Activated CD4-positive, alpha-beta T cell treated with anti-CD3 and anti-CD28 coated beads, Interleukin-2, amount 10 ng/mL, durations not matched to agents 24 days and 14 days (primary cell): Measurements from ENCODE around the gene USP12. TPM values are rescaled to one million over a fixed set of nuclear protein-coding genes. Genes with fewer than 3 reads are reported as not detected.
"Not testable (repeated sequence)": the region's sequence is repeated elsewhere in the genome, so short reads cannot be mapped to it uniquely, and the experiment has no call there.

Experiments
- DNase-seq: peaks from one replicate; pipeline ENCODE4 v3.0.0; 2022
- H3K27ac Mint-ChIP-seq: one replicate; pipeline ENCODE4 v1.8.0; 2022; ENCODE audit warnings: mild to moderate bottlenecking, mixed read lengths
- H3K27me3 Mint-ChIP-seq: one replicate; pipeline ENCODE4 v1.8.0; 2022; ENCODE audit warnings: mixed read lengths
- H3K36me3 Mint-ChIP-seq: one replicate; pipeline ENCODE4 v1.8.0; 2022; ENCODE audit warnings: low read depth, mild to moderate bottlenecking, mixed read lengths
- H3K4me1 Mint-ChIP-seq: one replicate; pipeline ENCODE4 v1.8.0; 2021; ENCODE audit warnings: mixed read lengths
- H3K4me3 Mint-ChIP-seq: one replicate; pipeline ENCODE4 v1.8.0; 2022; ENCODE audit warnings: mild to moderate bottlenecking, moderate library complexity, mixed read lengths
- H3K9me3 Mint-ChIP-seq: one replicate; pipeline ENCODE4 v1.8.0; 2021; ENCODE audit warnings: mixed read lengths
- intact Hi-C: fragments of 100-400 bp; cut with micrococcal nuclease; formaldehyde crosslinking; loops from one replicate; pipeline ENCODE4 v1.15.1; 2023
- total RNA-seq: library from RNA; stranded (reverse); gene quantifications from 2 replicates; pipeline ENCODE4 v1.2.3, GENCODE V29; 2022

Gene USP12
- total RNA-seq: 40.6 and 47.0 TPM in 2 replicates

DNA sequence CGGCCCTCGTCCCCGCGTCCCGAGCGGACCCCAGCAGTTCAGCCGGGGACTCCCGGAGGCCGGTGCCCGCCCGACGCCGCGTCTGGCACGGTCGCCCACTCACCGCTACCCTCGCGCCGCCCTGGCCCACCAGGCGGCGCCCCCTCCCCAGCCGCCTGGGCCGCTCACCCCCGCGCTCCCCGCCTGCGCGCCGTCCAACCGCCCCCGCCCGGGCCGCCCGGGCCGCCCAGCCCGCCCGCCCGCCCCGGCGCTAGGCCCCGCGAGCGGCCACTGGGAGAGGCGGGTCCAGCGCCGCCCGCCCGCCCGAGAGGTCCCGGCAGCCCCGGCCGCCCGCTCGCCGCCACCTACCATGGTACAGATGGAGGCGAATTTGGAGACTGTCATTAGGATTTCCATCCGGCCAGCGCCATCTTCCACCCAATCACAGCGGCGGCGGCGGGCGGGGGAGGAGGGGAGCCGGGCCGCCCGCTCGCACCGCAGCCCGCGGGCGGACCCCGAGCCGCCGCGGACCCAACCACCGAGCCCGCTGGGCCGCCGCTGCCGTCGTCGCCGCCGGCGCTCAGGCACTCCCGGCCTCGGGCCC lies at the start of gene USP12:
Gene USP12, minus strand, starts transcription at position 568 of the 583 bp plus-strand sequence. Its CDS starts 172 bp downstream, at position 396.
- H3K27ac Mint-ChIP-seq: peak within 1 kb of the TSS; percentile 93
- peak within 1 kb of the TSS; percentile 91 for H3K4me3 Mint-ChIP-seq
- peaks cover 3% of the 10 kb centered on the region for H3K36me3 Mint-ChIP-seq
- no peak for DNase-seq
- H3K9me3 Mint-ChIP-seq: no peaks in the 10 kb centered on the region
- intact Hi-C loops: loop anchor here (2.0 to 10.0 kb wide), 5 partner anchors 101 to 449 kb away; partner anchors contain the start of genes LNX2, MTIF3, POLR1D and RASL11A
- H3K27me3 Mint-ChIP-seq: no peaks in the 10 kb centered on the region
- H3K4me1 Mint-ChIP-seq: peaks cover 45% of the 10 kb centered on the region

- H3K36me3 Mint-ChIP-seq: no peaks in the 10 kb centered on the region
- H3K27ac Mint-ChIP-seq: no peak overlapping the region
- intact Hi-C loops: no loop called here
- H3K4me3 Mint-ChIP-seq: no peak overlapping the region
- DNase-seq: no peak
- no peaks in the 10 kb centered on the region for H3K9me3 Mint-ChIP-seq
- H3K27me3 Mint-ChIP-seq: peaks cover 6% of the 10 kb centered on the region
- no peaks in the 10 kb centered on the region for H3K4me1 Mint-ChIP-seq
These were observed 48.0 kb upstream of the USP12 start for GRCh38 chr13:27219611-27220010.

GRCh38 chr13:27218861-27219260 lies 47.2 kb upstream of the USP12 start:
- H3K4me3 Mint-ChIP-seq, H3K27ac Mint-ChIP-seq, H3K4me1 Mint-ChIP-seq, H3K27me3 Mint-ChIP-seq, H3K36me3 Mint-ChIP-seq, intact Hi-C loops, DNase-seq, H3K9me3 Mint-ChIP-seq: not testable (repeated sequence)

GRCh38 chr13:27217791-27218190 lies 46.2 kb upstream of the USP12 start:
- H3K4me1 Mint-ChIP-seq, H3K9me3 Mint-ChIP-seq, H3K27me3 Mint-ChIP-seq, intact Hi-C loops, H3K36me3 Mint-ChIP-seq, H3K27ac Mint-ChIP-seq, H3K4me3 Mint-ChIP-seq, DNase-seq: not testable (repeated sequence)

DNA sequence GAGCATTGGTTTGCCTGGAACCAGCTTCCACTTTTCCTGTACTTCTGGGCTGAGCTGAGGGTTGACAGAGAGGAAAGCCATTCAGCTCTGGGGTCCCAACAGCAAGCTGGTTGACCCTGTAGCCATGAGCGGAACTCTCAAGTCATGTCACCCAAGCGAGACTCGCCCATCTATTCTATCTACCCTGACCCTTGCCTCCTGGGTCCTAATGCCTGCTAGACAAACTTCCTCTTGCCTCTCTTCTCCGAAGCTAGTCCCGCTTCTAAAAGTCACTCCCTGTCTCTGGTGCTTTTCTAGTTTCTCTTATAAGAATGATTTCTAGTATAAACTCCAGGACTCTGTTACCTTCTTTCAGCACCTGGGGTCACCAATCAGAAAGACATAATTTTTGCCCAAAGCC lies 41.8 kb upstream of the USP12 start:
- intact Hi-C loops, H3K27ac Mint-ChIP-seq, H3K4me3 Mint-ChIP-seq, H3K4me1 Mint-ChIP-seq, H3K36me3 Mint-ChIP-seq, H3K27me3 Mint-ChIP-seq, H3K9me3 Mint-ChIP-seq, DNase-seq: not testable (repeated sequence)

- intact Hi-C loops: no loop called here
- Mint-ChIP-seq H3K9me3 (no peaks in the 10 kb centered on the region), H3K4me1 (peaks cover 6% of the 10 kb centered on the region), H3K36me3 (no peaks in the 10 kb centered on the region), H3K27ac (no peak overlapping the region), H3K27me3 (peaks cover 2% of the 10 kb centered on the region), H3K4me3 (no peak overlapping the region)
- no peak for DNase-seq
These were observed 40.3 kb upstream of the USP12 start for GRCh38 chr13:27211771-27212364.

DNA sequence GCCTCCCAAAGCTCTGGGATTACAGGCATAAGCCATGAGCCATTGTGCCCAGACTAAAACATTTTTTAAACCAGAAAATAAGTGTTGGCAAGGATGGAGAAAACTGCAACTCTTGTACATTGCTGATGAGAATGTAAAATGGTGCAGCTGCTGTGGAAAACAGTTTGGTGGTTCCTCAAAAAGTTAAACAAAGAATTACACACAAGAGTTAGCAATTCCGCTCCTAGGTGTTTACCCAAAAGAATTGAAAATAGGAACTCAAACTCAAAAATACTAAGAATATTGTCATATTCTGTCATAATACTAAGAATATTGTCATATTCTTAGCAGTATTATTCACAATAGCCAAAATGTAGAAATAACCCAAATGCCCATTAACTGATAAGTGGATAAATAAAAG lies 39.7 kb upstream of the USP12 start:
- peaks cover 2% of the 10 kb centered on the region for H3K27me3 Mint-ChIP-seq
- H3K4me3 Mint-ChIP-seq: no peak overlapping the region
- H3K36me3 Mint-ChIP-seq: no peaks in the 10 kb centered on the region
- no peak overlapping the region for H3K27ac Mint-ChIP-seq
- H3K9me3 Mint-ChIP-seq: no peaks in the 10 kb centered on the region
- peaks cover 6% of the 10 kb centered on the region for H3K4me1 Mint-ChIP-seq
- intact Hi-C loops: no loop called here
- no peak for DNase-seq

DNA sequence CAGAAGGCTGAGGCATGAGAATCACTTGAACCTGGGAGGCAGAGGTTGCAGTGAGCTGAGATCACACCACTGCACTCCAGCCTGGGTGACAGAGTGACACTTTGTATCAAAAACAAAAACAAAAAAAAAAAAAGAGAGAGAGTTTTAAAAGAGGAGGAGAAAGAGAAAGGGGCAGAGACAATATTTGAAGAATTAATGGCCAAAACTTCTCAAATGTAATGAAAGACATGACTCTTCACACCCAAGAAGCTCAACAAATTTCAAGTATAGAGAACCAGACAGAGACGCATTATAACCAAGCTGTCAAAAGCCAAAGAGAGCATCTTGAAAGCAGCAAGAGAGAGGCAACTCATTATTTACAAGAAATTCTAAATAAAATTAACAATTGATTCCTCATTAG lies 36.9 kb upstream of the USP12 start:
- Mint-ChIP-seq H3K9me3 (no peaks in the 10 kb centered on the region), H3K4me3 (no peak overlapping the region), H3K27me3 (peaks cover 3% of the 10 kb centered on the region), H3K4me1 (peaks cover 6% of the 10 kb centered on the region), H3K27ac (no peak overlapping the region), H3K36me3 (no peaks in the 10 kb centered on the region)
- intact Hi-C loops: no loop called here
- DNase-seq: no peak

- H3K4me3 Mint-ChIP-seq: no peak overlapping the region
- peaks cover 3% of the 10 kb centered on the region for H3K27me3 Mint-ChIP-seq
- no peak for DNase-seq
- H3K4me1 Mint-ChIP-seq: peaks cover 8% of the 10 kb centered on the region
- H3K27ac Mint-ChIP-seq: no peak overlapping the region
- H3K36me3 Mint-ChIP-seq: no peaks in the 10 kb centered on the region
- H3K9me3 Mint-ChIP-seq: no peaks in the 10 kb centered on the region
- intact Hi-C loops: no loop called here
These were observed 32.2 kb upstream of the USP12 start for GRCh38 chr13:27203854-27204253.

GRCh38 chr13:27203186-27203585 lies 31.6 kb upstream of the USP12 start:
- no peaks in the 10 kb centered on the region for H3K36me3 Mint-ChIP-seq
- H3K4me1 Mint-ChIP-seq: peaks cover 8% of the 10 kb centered on the region
- intact Hi-C loops: no loop called here
- H3K27me3 Mint-ChIP-seq: peaks cover 3% of the 10 kb centered on the region
- H3K9me3 Mint-ChIP-seq: no peaks in the 10 kb centered on the region
- no peak for DNase-seq
- no peak overlapping the region for H3K27ac Mint-ChIP-seq
- no peak overlapping the region for H3K4me3 Mint-ChIP-seq

DNA sequence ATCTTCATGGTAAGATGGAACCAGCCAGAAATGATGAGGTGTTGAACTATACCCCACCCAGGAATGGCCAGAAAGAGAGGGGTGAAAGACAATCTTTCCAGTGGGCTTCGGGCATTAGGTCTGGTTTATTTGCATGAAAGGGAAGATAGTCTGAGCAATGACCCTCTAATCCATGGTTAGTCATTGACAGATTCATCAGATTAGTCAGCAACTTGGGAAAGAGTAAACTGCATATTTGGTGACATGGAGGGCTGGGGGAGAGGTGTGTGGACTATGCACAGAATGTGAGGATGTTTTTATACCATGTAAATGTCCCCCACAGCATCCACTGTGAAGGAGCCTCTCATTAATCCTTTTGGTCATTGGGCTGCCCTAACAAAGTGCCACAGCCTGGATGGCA lies 30.1 kb upstream of the USP12 start:
- DNase-seq: no peak
- Mint-ChIP-seq H3K4me1 (peaks cover 8% of the 10 kb centered on the region), H3K36me3 (no peaks in the 10 kb centered on the region), H3K27ac (no peak overlapping the region), H3K4me3 (no peak overlapping the region), H3K27me3 (peaks cover 2% of the 10 kb centered on the region), H3K9me3 (no peaks in the 10 kb centered on the region)
- intact Hi-C loops: no loop called here

DNA sequence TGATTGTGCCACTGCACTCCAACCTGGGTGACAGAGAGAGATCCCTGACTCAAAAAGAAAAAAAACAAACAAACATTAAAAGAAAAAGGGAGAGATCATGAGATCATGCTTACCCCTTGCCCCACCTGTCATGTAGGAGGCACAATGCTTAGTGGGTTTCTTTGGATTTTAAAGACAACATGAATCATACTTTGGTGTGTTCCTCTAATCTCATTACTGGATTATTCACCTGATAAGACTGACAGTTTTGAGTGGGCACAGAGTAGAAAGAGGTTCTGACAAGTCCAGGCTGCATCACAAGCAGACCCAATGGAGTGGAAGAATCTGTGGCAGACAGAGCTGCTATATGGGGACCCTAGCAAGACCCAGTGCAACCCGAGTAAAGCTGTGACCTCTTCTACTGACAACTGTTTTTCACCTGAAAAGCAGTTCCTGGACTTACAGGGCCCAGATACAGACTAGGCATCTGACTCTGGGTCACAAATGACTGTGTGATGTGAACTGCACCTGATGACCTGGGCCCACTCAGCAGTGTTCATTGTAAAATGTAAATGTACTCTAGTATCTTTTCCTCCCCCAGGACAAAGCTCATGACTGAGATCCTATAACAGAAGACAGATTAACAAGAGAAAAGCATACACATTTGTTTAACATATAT lies 28.9 kb upstream of the USP12 start:
- Mint-ChIP-seq H3K36me3 (no peaks in the 10 kb centered on the region), H3K27ac (peak overlapping the region; percentile 50), H3K9me3 (no peaks in the 10 kb centered on the region), H3K4me1 (peaks cover 9% of the 10 kb centered on the region), H3K4me3 (no peak overlapping the region), H3K27me3 (peaks cover 2% of the 10 kb centered on the region)
- DNase-seq: no peak
- intact Hi-C loops: no loop called here

GRCh38 chr13:27199696-27200095 lies 28.1 kb upstream of the USP12 start:
- Mint-ChIP-seq H3K27me3 (peaks cover 2% of the 10 kb centered on the region), H3K9me3 (no peaks in the 10 kb centered on the region), H3K36me3 (no peaks in the 10 kb centered on the region), H3K4me3 (no peak overlapping the region), H3K27ac (no peak overlapping the region), H3K4me1 (peaks cover 17% of the 10 kb centered on the region)
- no peak for DNase-seq
- intact Hi-C loops: no loop called here

GRCh38 chr13:27199211-27199610 lies 27.6 kb upstream of the USP12 start:
- no peaks in the 10 kb centered on the region for H3K9me3 Mint-ChIP-seq
- peaks cover 18% of the 10 kb centered on the region for H3K4me1 Mint-ChIP-seq
- peaks cover 2% of the 10 kb centered on the region for H3K27me3 Mint-ChIP-seq
- no peaks in the 10 kb centered on the region for H3K36me3 Mint-ChIP-seq
- no peak for DNase-seq
- no peak overlapping the region for H3K4me3 Mint-ChIP-seq
- no peak overlapping the region for H3K27ac Mint-ChIP-seq
- intact Hi-C loops: no loop called here
